SK-N-SH (cell line): ENCODE data around the gene BRD2.
A peak's percentile ranks its signal among the peaks of the same experiment; 100 is the strongest.

ENCODE experiments used
- CTCF ChIP-seq: fragments of 200-600 bp; sonication (generic); IDR thresholded peaks from 2 replicates; pipeline ENCODE4 v1.6.1; 2017; ENCODE audit warnings: antibody characterized with exemption, mild to moderate bottlenecking, moderate library complexity
- EP300 ChIP-seq, 2 experiments: IDR thresholded peaks; 2 replicates each; pipeline versions ENCODE4 v1.4.0 to v1.6.1; 2012; ENCODE audit warnings: borderline replicate concordance in 1 of 2, low read depth in 1 of 2, low read length in 1 of 2
- FOXM1 ChIP-seq: IDR thresholded peaks from 2 replicates; pipeline ENCODE4 v1.4.0; 2012; ENCODE audit warnings: low read depth, mild to moderate bottlenecking
- GABPA ChIP-seq: IDR thresholded peaks from 2 replicates; pipeline ENCODE4 v1.4.0; 2012; ENCODE audit warnings: low read depth, mild to moderate bottlenecking
- JUND ChIP-seq: IDR thresholded peaks from 2 replicates; pipeline ENCODE4 v1.4.0; 2012
- MAX ChIP-seq: IDR thresholded peaks from 2 replicates; pipeline ENCODE4 v1.4.0; 2012; ENCODE audit warnings: low read depth
- RAD21 ChIP-seq: IDR thresholded peaks from 2 replicates; pipeline ENCODE4 v1.6.1; 2012; ENCODE audit warnings: mild to moderate bottlenecking, low read length
- RCOR1 ChIP-seq: fragments of 150-350 bp; IDR thresholded peaks from 2 replicates; pipeline ENCODE4 v1.6.1; 2017; ENCODE audit warnings: antibody characterized with exemption, low read length
- REST ChIP-seq: IDR thresholded peaks from 2 replicates; pipeline ENCODE4 v1.6.1; 2012; ENCODE audit warnings: mild to moderate bottlenecking, low read depth, low read length, moderate library complexity
- TCF12 ChIP-seq: IDR thresholded peaks from 2 replicates; pipeline ENCODE4 v1.4.0; 2012
- TEAD4 ChIP-seq: IDR thresholded peaks from 2 replicates; pipeline ENCODE4 v1.4.0; 2012; ENCODE audit warnings: mild to moderate bottlenecking, borderline replicate concordance; ENCODE audit not compliant: insufficient read depth
- YY1 ChIP-seq: IDR thresholded peaks from 2 replicates; pipeline ENCODE4 v1.4.0; 2012; ENCODE audit warnings: low read depth, mild to moderate bottlenecking

- no peak for TF ChIP-seq CTCF
- no peak for TF ChIP-seq RCOR1
- peak; percentile 17 to 26; a peak in 1 of 4 replicates for TF ChIP-seq EP300 (IDR thresholded peaks at IDR 0.05; ENCODE audit: borderline replicate concordance in 1 of 2, low read depth in 1 of 2, low read length in 1 of 2)
- no peak; the same call in none of the 2 replicates for TF ChIP-seq MAX
- no peak for TF ChIP-seq RAD21
- TF ChIP-seq FOXM1: no peak
- TF ChIP-seq REST: no peak
- no peak for TF ChIP-seq GABPA
- peak; percentile 88 for TF ChIP-seq YY1
- TF ChIP-seq TEAD4: no peak
- no peak for TF ChIP-seq JUND
- TF ChIP-seq TCF12: no peak
Observed at GRCh38 chr6:32968093-32968866, at the start of gene BRD2.
